PC-3 (cell line): ENCODE measurements around the gene CABLES1.

Experiments
- EZH2 ChIP-seq: fragments of 300-600 bp; sonication (generic); IDR thresholded peaks from one replicate; pipeline ENCODE4 v1.6.1; 2017; ENCODE audit warnings: antibody characterized with exemption, mild to moderate bottlenecking, low read length; ENCODE audit not compliant: unreplicated experiment
- TF ChIP-seq, protein P1 (sequence below): fragments of 300-600 bp; sonication (generic); conservative IDR thresholded peaks from 2 replicates; pipeline ENCODE4 v1.5.1; 2017; ENCODE audit warnings: antibody characterized with exemption, low read depth, mild to moderate bottlenecking, low read length

DNA sequence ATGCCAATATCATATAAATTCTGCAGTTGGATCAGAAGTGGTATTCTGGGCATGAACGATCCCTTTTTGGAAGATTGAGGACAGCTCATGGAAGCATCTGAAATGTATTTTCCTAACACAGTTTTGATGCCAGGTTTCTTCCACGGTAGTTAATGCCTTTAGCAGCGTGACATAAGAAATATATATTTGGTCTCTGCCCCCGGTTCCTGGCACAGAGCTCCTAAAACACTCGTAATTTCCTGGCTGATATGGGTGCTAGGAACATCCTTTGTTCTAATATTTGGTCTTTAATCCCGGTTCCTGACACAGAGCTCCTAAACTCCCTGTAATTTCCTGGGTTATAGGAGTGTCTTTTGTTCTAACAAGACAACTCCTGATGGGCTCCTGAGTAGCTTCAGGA is 8.2 kb upstream of the CABLES1 start:
- TF ChIP-seq, protein P1, sequence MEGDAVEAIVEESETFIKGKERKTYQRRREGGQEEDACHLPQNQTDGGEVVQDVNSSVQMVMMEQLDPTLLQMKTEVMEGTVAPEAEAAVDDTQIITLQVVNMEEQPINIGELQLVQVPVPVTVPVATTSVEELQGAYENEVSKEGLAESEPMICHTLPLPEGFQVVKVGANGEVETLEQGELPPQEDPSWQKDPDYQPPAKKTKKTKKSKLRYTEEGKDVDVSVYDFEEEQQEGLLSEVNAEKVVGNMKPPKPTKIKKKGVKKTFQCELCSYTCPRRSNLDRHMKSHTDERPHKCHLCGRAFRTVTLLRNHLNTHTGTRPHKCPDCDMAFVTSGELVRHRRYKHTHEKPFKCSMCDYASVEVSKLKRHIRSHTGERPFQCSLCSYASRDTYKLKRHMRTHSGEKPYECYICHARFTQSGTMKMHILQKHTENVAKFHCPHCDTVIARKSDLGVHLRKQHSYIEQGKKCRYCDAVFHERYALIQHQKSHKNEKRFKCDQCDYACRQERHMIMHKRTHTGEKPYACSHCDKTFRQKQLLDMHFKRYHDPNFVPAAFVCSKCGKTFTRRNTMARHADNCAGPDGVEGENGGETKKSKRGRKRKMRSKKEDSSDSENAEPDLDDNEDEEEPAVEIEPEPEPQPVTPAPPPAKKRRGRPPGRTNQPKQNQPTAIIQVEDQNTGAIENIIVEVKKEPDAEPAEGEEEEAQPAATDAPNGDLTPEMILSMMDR = no peak
- no peak for TF ChIP-seq EZH2
